OCI-LY7 (cell line): ENCODE data around the gene TMIGD2.

Experiments used
- EZH2phosphoT487 ChIP-seq: fragments of 200-600 bp; sonication (generic); IDR thresholded peaks from 2 replicates; pipeline ENCODE4 v1.6.1; 2018; ENCODE audit warnings: low read depth, borderline replicate concordance, mild to moderate bottlenecking, mixed run types, antibody characterized with exemption, low read length, moderate library complexity, mixed read lengths
- TF ChIP-seq, protein P1 (sequence below): fragments of 200-600 bp; sonication (generic); conservative IDR thresholded peaks from 2 replicates; pipeline ENCODE4 v1.5.1; 2014; ENCODE audit warnings: mild to moderate bottlenecking, antibody characterized with exemption, low read length, moderate library complexity, mixed read lengths

DNA sequence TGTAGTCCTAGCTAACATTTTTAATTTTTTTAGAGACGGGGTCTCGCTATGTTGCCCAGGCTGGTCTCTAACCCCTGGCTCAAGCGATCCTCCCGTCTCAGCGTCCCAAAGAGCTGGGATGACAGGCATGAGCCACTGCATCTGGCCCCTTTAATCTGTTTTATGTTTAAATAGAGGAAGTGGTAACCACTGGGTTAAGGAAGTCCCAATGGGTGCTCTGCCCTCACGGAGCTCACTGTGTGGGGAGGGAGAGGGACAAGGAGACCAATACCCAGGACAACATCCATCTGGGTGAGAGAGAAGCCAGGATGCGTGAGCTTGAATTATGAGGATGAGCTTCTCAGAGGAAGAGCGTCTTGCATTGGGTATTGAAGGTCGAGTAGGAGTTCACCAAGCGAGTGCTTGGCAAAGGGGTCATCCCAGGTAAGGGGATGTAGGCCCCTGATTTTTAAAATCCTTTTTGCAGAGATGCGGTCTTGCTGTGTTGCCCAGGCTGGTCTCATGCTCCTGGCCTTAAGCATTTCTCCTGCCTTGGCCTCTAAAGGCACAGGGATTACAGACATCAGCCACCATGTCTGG, 41.5 kb downstream of the TMIGD2 start:
- TF ChIP-seq, protein P1, sequence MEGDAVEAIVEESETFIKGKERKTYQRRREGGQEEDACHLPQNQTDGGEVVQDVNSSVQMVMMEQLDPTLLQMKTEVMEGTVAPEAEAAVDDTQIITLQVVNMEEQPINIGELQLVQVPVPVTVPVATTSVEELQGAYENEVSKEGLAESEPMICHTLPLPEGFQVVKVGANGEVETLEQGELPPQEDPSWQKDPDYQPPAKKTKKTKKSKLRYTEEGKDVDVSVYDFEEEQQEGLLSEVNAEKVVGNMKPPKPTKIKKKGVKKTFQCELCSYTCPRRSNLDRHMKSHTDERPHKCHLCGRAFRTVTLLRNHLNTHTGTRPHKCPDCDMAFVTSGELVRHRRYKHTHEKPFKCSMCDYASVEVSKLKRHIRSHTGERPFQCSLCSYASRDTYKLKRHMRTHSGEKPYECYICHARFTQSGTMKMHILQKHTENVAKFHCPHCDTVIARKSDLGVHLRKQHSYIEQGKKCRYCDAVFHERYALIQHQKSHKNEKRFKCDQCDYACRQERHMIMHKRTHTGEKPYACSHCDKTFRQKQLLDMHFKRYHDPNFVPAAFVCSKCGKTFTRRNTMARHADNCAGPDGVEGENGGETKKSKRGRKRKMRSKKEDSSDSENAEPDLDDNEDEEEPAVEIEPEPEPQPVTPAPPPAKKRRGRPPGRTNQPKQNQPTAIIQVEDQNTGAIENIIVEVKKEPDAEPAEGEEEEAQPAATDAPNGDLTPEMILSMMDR: no peak
- TF ChIP-seq EZH2phosphoT487: no peak
